ENCODE results near the gene TMEM178A.

Gene TMEM178A

DNA sequence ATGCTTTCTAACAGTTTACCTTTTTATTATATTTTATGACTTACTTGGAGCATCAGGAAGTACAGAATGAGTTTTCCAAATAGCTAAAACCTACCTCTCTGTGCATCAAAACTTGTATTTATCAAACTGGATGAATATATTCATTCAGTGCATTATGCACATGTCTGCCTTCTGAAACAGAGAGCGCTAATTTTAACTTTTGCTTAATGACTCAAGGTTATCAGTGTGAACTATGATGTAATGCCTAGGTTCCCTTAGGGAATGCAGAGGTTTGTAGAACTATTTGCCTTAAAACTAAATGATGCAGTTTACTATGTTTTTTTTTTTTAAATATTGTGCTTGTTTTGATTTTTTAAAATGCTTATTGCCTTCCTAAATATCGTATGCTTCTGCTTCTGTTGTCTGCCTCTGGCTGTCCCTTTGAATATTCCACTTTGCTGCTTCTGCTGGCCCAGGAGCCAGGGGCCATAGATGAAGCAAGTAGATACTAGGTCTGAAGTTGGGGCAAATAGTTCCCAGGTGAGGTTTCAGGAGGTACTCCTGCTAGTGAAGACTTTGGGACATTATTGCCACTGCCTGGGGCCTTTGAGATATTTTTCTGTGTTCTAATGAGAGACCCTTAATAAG is 16.5 kb downstream of the TMEM178A start:
- DNase-seq = no peak

DNA sequence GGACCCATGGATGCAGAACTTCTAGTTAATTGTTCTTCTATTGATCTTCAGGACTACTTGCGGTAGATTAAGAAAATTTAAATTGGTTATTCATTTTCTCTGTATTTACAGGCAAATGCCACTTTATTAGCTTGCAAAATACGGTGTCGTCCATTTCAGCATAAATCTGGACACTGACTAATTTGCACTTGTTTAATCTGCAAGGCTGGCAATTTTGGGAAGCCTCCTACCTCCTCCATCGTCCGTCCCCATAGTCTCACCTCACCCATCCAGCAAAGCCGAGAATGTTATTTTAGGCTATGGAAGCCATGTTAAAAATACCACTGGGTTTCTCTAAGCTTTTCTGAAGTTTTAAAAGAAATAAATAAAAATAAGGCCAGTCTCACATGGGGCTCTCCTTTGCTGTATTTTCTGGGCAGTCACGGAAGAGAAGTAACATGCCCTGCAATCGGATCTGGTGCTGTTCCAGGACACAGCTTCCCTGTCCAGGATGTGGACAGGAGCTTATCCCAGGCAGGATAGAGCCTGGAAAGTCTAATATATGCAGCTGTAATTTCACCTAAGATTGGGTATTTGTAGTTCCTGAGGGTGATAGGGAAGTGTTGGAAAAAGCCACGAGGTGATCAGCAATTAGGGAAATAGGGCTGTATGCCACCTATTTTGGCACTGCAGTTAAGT is 17.4 kb downstream of the TMEM178A start:
- DNase-seq = no peak

DNA sequence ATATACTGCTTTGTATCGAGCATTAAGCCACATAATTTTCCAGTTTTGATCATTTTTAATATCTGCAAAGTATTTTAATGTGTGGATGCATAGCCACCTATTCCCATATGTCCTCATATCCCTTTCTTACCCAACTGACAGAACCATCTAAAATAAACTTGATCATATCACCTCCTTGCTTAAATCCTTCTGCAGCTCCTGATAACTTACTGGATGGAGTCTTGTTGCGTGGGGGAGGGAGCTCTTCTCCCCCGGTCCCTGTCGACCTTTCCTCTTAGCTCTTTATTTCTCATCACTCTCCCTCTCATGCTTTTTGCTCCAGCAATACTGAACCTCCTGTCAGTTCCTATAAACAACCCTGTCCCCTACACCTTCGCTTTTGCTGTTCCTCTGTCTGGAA is 18.7 kb downstream of the TMEM178A start:
- no peak for DNase-seq

DNA sequence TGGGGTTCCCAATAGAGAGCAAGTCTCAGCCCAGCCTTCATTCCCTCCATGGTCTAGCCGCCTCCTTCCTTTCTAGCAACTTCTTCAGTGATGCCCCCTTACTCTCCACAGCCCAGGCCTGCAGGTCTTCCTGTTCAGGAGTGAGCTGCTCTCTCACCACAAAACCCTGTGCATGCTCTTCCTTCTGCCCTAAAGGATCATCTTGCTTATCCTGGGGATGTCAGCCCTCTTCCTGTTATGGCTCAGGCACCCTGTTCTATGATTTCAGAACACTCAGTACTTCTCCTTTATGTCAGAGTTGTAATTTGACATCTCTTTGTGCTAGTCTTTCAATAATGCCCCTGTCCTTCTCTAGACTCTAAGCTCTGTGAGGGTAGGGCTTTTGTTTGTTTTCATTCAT is 19.4 kb downstream of the TMEM178A start:
- DNase-seq = no peak

DNA sequence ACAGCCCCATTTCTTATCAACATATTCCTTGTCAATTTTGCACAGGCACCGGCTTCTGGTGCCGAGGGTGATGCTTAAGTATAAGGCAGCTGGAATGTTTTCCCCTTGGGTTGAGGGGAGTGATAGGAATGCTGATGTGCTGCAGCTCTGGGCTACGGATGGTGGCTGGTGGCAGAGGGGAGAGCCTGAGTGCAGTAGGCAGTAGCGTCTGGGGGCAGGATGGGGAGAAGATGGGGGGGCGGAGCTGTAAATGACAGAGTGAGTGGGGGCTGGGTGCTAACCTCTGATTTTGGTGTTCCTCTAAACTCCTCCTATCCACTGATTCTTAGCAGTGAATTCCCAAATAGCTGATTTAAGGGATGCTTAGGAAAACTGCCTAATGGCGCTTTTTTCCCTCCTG is 20.7 kb downstream of the TMEM178A start:
- no peak for DNase-seq

DNA sequence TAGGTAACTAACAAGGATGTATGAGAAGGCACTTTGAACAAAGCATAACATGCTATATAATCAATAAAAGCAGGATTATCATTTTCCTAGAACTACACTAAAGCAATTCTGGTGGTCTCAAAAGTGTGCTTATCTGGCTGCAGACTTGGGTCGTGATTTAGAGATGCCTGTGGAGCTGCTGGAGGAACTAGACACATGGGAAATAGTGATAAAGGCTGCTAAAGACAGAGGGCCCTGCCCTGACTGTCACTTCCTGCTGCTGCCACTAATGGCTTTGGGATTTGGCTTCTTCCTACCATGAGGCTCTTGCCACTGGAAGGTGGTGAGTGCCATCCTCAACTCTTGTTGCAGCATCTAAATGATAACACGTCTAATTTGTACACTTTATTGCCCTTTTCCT is 22.5 kb downstream of the TMEM178A start:
- DNase-seq = no peak

DNA sequence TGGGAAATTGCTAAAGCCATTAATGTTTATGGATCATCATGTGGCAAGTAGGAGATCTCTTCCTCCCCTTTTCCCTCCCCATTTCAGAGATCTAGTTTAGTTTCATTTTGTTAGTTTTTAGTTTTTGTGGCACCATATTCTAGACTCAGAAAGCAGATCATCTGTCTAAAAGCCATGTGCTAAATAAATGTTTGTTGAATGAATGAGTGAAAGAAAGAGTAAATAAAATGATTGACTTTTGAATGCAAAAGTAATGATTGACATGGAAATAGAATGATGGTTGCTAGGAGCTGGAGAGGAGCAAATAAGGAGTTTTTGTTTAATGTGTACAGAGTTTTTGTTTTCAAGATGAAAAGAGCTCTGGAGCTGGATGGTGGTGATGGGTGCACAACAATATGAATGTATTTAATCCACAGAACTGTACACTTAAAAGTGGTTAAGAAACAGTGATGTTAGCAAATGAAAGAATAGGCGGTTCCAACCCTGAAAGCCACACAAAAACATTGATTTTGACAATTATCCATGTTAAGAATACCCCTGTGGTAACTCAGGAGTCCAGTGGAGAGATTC is 23.6 kb downstream of the TMEM178A start:
- DNase-seq = no peak

DNA sequence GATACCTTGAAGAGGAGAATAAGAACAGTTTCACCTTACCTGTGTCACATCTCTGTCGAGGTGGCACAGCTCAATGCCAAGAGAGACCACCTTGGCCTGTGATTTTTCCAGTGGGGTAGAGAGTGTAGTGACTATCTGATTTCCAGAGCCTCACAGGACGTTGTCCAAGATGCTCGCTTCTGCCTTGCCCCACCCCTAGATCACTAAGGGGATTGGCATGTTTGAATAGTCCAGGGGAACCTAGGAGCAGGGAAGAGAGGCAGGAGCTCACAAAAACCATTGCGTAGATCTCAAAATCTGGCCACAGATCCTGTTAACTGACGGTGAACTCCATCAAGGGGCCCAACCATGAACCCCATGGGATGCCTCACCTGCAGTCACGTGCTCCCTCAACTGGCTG is 24.2 kb downstream of the TMEM178A start:
- DNase-seq = no peak

DNA sequence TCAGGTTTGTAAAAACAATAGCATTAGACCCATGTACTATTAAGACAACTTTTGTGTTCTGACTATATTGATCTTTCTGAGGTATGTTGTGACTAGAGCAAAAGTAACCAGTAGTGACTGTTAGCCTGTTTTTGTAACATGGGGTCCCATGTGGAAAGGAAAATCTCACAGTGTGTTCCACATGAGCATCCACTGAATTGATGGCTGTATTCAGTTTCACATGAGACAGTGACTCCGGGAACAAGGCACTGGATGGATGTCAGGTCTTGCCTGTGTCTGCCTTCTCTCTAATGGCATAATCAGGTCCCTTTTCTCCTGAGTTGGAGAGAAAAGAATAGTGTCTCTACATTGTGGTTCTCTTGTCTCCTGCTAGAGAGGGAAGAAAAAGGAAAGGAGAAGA is 27.5 kb downstream of the TMEM178A start:
- DNase-seq = no peak

DNA sequence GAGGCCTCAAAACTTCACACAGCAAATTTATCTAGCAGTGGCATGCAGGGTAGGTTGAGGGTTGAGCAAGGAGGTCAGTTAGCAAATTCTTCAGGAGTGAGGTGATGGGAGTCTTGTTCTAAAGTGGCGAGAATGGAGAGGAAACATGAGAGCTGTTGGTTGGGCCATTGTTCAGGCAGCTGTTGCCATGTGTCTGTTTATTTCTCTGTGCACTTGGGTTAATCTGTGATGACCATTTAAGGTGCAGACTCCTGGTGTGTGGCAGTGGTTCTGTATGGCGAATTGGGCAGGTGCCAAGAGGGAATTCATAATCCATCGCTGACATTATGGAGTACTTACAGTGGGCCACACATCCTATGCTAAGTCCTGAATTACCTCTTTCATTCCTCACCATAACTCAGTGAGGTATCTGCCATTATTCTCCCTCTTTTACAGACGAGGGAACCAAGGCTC is 30.4 kb downstream of the TMEM178A start:
- no peak for DNase-seq

DNA sequence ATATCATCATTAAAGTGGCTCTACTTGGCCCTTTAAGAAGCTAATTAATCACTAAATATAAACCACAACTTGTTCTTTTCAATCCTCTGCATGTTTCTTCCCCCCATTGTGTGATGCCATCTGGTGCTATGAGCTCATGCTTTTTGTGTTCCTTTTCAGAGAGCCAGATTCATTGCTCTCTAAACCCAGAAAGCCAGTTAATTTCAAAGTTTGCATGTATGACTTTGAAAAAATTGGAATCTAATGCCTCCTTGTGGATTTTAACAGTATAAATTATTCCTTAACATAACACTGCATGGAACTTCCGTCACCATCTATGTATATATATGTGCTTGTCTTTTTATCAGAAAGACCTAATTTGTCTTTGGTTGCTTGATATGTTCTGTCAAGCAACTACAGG is 31.1 kb downstream of the TMEM178A start:
- no peak for DNase-seq

DNA sequence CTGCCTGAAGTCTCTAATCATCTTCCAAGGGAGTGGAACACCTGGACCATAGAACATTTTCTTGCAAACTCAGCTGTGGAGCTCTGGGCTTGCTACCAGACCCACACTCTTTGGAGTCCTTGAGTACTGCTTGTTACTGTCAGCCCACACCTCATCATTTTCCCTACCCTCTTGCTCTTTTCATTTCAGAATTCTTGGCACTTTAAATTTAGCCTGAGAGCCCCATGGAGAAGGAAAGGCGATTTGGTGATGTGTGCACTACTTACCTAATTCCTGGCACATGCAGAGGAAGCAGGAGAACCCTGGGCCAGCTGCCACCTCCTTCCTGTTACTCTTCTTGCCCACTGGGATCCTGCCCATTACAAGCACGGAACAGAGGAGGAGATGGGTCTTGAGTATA is 31.7 kb downstream of the TMEM178A start:
- no peak for DNase-seq

DNA sequence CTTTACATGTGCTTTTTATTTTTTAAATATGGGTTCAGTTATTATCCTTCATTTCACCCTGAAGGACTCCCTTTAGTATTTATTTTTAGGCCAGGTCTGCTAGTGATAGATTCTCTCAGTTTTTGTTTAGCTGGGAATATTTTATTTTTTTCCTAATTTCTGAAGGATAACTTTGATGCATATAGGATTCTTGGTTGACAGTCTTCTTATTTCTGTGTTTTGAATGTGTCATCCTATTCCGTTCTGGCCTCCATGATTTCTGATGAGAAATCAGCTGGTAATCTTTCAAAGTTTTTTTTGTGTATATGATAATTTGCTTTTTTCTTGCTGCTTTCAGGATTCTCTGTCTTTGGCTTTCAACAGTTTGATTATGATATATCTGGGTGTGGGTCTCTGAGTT is 35.4 kb downstream of the TMEM178A start:
- no peak for DNase-seq

DNA sequence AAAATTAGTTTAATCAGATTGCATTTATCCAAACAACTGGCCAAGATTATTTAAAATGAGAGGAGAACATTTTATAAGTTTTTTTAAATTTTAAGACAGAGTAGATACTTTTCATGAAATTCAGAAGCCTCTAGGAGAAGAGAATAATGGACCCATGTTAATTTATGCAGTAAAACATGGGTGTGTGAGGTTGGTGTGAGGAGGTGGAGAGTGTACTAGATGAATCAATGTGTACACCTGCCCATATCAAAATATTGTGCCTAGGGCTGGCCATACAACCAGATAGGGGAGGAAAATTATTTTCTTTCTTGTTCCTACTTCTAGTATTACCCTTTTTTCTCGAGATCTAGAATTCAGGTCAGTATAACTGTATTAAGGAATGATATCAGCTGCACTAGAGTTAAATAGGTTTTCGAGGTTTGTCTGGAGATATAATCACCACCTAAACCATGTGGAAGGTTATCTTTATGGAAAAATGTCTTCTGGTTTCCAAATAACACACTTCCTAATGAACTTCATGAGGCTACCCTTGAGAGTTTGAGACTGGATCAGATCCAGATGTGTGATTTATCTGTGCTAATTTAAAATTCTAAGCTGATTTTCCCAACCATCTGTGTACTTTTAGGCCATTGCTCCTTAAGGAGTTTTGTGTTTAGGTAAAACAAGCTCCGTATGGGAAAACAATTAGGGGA is 37.6 kb downstream of the TMEM178A start:
- DNase-seq = no peak

DNA sequence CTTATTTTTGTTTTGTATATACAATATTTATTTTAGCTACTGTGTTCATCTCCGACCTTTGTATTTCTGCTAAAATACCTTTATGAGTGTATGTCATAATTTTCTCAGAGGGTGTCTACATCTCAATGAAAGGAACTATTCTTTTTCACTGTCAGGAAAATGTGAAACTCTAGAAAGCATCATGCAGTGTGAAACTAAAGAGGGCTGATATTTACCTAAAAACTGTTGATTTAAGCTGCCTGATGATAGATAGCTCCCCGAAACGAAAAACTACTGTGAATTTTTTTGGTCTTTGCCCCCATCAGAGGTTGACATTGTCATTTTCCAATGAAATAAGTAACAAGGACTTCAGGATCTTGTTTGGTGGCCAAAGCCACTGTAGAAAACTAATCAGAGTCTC is 38.8 kb downstream of the TMEM178A start:
- DNase-seq = no peak

DNA sequence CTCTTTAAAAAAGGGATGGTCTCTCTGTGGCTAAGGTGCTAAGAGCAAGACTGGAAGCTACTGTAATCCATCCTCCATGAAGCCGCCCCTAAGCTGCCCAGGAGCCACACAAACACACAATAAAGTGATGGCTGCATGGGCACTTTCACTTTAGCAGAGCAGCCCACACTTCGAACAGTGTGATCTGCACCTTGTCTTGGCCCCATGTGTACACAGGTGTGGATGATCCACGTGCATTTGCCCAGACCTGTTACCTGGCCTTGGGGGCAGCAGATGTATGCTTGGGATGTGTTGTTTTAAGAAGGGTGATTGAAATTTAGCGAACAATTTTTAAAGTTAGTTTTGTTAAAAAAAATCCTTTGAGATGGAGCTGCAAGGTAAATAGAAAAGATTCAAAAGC is 39.9 kb downstream of the TMEM178A start:
- DNase-seq = no peak

DNA sequence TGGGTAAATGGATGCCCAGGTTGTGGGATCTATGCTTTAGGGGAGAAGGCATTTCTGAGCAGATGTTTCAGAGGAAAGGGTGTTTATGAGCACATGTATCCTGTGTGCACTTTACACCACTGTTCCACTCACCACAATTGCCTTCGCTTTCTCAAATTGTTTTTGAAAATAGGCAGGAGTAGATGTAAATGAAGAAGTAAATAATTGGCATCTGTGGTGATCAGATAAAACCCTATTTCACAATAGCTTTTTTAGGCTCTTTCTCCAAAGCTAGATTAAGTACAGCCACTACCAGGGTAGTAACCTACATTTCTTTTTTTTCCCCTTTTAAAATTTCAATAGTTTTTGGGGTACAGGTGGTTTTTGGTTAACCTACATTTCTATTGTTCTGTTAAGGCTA is 40.6 kb downstream of the TMEM178A start:
- DNase-seq = no peak

DNA sequence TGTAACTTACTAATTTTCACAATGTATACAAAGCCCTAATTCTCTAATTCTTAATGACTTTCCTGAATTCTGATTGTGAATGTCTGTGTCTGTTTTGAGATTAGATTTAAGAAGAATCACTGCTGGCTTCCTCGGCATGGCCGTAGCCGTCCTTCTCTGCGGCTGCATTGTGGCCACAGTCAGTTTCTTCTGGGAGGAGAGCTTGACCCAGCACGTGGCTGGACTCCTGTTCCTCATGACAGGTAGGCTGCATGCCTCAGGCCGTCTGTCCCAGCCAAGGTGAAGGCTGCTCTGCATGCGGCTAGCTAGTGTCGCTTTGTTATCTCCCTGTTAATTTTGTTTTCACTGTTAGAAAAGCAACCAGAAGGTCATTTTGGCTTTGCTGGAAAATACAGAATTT is 41.2 kb downstream of the TMEM178A start:
- no peak for DNase-seq

DNA sequence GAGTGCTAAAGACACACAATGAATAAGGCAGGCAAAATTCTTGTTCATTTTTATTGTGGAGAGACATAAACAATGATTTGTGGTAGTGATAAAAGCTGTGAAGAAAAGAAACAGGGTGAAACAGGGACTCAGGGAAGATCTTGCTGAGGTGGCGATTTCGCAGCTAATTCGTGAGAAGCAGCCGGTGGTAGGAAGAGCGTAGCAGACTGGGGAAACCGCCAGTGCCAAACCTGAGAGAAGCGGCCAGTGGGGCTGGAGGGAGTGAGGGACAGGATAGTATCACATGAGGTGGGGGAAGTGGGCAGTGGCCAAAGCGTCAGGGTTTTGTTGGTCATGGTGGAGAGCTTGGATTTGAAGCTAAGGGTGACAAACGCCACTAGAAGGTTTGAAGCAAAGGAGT is 42.3 kb downstream of the TMEM178A start:
- DNase-seq = no peak

DNA sequence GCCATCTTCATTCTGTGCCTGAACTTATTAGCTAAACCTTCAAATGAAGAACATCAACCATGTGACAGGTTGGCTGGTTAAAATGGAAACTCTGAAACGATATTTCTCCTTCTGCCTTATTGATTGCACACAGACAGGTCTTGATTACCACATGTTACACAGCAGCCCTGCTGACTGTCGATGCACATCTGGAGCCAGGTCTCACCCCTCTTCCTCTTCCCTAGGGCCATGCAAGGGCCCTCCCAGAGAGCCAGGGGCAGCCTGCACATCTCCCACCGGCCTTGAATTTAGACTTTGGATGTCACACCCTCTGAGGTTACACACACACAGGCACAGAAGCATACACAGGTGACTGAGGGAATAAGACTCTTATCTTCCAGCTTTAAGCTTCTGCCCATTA is 45.1 kb downstream of the TMEM178A start:
- no peak for DNase-seq

DNA sequence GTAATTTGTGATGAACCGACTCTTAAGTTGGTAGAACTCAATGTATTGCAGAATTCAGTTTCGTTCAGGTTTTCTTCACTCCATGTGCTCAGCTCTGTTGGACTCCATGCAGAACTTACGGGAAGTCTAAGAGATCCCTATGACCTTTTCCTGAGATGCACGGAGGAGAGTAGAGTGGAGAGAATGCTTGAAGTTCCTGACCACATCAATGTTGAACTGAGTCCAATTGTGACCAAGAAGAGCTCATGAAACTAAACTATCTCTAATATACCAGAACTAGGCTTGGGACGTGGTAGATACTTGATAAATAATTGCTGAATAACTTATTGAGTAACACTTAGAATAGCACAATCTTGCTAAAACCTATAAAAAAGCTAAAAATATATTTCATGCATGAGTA is 47.2 kb downstream of the TMEM178A start:
- DNase-seq = no peak

DNA sequence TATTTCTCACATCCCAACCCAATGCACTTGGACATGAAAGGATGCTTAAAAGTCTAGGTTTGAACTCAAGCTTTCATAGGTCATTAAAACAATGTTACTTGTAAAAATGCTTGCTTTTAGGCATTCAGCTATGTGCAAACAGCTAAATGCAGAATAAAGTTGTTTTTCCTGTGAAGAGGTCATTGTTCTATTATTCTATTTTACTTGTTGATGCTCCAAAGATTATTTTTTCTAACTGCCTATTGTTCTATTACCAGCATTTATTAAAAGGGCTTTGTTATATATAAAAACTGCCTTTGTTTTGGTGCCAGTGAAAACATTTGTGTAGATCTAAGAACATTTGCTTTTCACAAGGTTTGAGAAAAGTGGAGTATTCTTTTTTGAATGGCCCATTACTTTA is 49.4 kb downstream of the TMEM178A start:
- DNase-seq = no peak

DNA sequence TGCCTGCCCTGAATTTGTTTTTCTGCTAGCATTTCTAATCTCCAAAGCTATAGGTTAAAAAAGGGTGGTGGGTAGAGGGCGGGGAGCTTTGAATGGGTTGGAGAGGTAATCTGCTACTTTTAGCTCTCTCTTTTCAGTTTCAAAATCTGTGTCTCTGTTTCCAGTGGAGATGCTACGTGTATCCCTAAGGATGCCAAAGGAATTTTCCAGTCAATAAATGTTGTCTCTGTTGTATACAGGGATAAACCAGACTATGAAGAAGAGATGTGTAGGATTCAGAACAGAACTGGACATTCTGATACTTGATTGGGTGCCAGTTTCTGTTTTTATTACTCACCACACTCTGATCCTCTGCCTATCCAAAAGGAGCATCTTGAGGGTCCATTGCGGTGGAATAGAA is 50.1 kb downstream of the TMEM178A start:
- DNase-seq = no peak

DNA sequence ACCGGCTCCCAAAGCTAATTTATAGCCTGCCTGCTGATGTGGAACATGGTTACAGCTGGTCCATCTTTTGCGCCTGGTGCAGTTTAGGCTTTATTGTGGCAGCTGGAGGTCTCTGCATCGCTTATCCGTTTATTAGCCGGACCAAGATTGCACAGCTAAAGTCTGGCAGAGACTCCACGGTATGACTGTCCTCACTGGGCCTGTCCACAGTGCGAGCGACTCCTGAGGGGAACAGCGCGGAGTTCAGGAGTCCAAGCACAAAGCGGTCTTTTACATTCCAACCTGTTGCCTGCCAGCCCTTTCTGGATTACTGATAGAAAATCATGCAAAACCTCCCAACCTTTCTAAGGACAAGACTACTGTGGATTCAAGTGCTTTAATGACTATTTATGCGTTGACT is 51.4 kb downstream of the TMEM178A start:
- DNase-seq = no peak

Data from GF-D8 (cell line).